ENCODE data around the gene SRGAP3. TPM values are rescaled to one million over a fixed set of nuclear protein-coding genes. Genes with fewer than 3 reads are reported as not detected.

The SRGAP3 gene
- total and polyA plus RNA-seq, 2 experiments from 2014 or later = 7.4 to 8.3 TPM

GRCh38 chr3:9251055-9251786 is 1.8 kb upstream of the SRGAP3 start:
- Histone ChIP-seq H3K27ac (no peak overlapping the region), H3K4me2 (no peak overlapping the region), H3K4me1 (ENCODE audit: insufficient read depth) (peaks cover 12% of the 10 kb centered on the region), H3K36me3 (replicated peaks; ENCODE audit: insufficient read depth, low read depth) (no peaks in the 10 kb centered on the region), H3K4me3 (no peak overlapping the region), H3K79me2 (peaks cover 2% of the 10 kb centered on the region), H2AFZ (no peak overlapping the region), H3K27me3 (no peaks in the 10 kb centered on the region), H3K9me3 (ENCODE audit: low read depth) (no peaks in the 10 kb centered on the region), H3K9me2 (replicated peaks; ENCODE audit: insufficient read depth) (no peaks in the 10 kb centered on the region), H4K20me1 (ENCODE audit: insufficient read depth, poor library complexity, severe bottlenecking) (no peaks in the 10 kb centered on the region)
- TF ChIP-seq, protein P1, sequence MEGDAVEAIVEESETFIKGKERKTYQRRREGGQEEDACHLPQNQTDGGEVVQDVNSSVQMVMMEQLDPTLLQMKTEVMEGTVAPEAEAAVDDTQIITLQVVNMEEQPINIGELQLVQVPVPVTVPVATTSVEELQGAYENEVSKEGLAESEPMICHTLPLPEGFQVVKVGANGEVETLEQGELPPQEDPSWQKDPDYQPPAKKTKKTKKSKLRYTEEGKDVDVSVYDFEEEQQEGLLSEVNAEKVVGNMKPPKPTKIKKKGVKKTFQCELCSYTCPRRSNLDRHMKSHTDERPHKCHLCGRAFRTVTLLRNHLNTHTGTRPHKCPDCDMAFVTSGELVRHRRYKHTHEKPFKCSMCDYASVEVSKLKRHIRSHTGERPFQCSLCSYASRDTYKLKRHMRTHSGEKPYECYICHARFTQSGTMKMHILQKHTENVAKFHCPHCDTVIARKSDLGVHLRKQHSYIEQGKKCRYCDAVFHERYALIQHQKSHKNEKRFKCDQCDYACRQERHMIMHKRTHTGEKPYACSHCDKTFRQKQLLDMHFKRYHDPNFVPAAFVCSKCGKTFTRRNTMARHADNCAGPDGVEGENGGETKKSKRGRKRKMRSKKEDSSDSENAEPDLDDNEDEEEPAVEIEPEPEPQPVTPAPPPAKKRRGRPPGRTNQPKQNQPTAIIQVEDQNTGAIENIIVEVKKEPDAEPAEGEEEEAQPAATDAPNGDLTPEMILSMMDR (IDR thresholded peaks at IDR 0.05; ENCODE audit: poor library complexity) = peak; percentile 12
- TF ChIP-seq EZH2phosphoT487 (IDR thresholded peaks at IDR 0.05; ENCODE audit: low read depth, severe bottlenecking, unreplicated experiment) = no peak
- no peak for DNase-seq (ENCODE audit: low spot score)
- 92% methylated on average over 10 of the region's 10 CpGs for WGBS (ENCODE audit: low lambda C conversion rate, missing lambda C conversion rate)

DNA sequence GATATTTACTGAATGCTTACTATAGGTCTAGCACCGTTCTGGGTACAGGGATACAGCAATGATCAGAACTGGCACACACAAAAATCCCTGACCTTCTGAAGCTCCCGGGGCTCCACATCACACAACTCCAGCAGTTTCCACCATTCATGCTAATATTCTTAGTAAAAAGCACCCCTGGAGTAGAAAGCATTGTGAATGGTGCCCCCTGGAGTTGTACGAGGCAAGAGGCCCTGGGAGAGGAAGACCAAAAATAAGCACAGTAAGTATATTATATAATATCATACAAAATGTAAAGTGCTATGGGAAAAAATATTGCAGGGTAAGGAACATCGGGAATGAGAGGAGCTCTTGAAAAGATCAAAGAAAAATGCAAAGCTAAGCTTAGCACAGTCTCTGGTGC is 790 bp upstream of the SRGAP3 start:
- Histone ChIP-seq H3K4me2 (peak overlapping the region; percentile 90), H2AFZ (no peak overlapping the region), H3K27me3 (no peaks in the 10 kb centered on the region), H3K4me1 (ENCODE audit: insufficient read depth) (peaks cover 12% of the 10 kb centered on the region), H3K79me2 (peaks cover 11% of the 10 kb centered on the region), H3K9me3 (ENCODE audit: low read depth) (no peaks in the 10 kb centered on the region), H3K36me3 (replicated peaks; ENCODE audit: insufficient read depth, low read depth) (no peaks in the 10 kb centered on the region), H4K20me1 (ENCODE audit: insufficient read depth, poor library complexity, severe bottlenecking) (no peaks in the 10 kb centered on the region), H3K27ac (peak overlapping the region; percentile 82), H3K4me3 (no peak overlapping the region), H3K9me2 (replicated peaks; ENCODE audit: insufficient read depth) (no peaks in the 10 kb centered on the region)
- 63% methylated on average over 4 of the region's 4 CpGs for WGBS (ENCODE audit: low lambda C conversion rate, missing lambda C conversion rate)
- no peak for DNase-seq (ENCODE audit: low spot score)
- TF ChIP-seq EZH2 (IDR thresholded peaks at IDR 0.05; ENCODE audit: borderline replicate concordance) = no peak
- TF ChIP-seq, protein P1 (IDR thresholded peaks at IDR 0.05; ENCODE audit: poor library complexity) = peak; percentile 34

DNA sequence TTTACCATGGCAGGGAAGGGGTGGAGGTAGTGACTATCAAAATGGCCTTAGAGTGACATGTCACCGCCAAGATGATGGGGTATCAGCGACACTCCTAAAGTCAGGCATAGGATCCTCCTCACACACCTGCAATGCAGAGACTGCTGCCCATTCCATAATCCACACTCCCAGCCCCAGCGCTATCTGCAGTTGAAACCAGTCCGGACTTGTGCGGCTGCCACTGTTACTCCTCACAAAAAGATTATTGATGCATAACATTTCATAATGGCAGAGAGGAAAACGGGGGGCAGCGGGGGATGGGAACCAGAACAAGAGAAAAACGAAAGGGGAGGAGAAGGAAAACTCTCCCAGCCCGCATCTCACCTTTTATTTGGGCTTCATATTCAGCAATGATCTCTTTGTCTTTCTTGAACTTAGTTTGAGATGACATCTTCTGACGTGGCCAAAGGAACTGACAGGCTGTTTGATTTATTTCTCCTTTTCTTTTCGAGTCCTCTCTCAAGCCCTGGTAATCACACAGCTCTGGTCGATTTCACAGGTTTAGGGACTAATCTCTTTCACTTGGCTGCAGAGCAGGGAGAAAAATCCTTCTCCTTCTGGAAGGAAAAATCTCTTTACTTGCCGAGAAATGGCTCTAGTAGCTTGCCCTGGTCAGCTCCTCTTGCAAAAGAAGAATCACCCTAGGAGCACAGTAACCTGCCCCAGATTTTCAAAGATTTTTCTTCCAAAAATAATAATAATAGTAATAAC is 749 bp downstream of the SRGAP3 start:
- no peaks in the 10 kb centered on the region for H4K20me1 ChIP-seq (ENCODE audit: insufficient read depth, poor library complexity, severe bottlenecking)
- 31% methylated on average over 13 of the region's 13 CpGs for WGBS (ENCODE audit: low lambda C conversion rate, missing lambda C conversion rate)
- H3K4me3 ChIP-seq = peak overlapping the region; percentile 77
- H3K9me2 ChIP-seq (replicated peaks; ENCODE audit: insufficient read depth) = no peaks in the 10 kb centered on the region
- H3K79me2 ChIP-seq = peaks cover 12% of the 10 kb centered on the region
- peak overlapping the region; percentile 81 for H2AFZ ChIP-seq
- no peaks in the 10 kb centered on the region for H3K9me3 ChIP-seq (ENCODE audit: low read depth)
- TF ChIP-seq EZH2 (IDR thresholded peaks at IDR 0.05; ENCODE audit: borderline replicate concordance) (no peak), EZH2phosphoT487 (IDR thresholded peaks at IDR 0.05; ENCODE audit: low read depth, severe bottlenecking, unreplicated experiment) (no peak)
- TF ChIP-seq, protein P1 (IDR thresholded peaks at IDR 0.05; ENCODE audit: poor library complexity) = no peak
- H3K27me3 ChIP-seq = no peaks in the 10 kb centered on the region
- no peaks in the 10 kb centered on the region for H3K36me3 ChIP-seq (replicated peaks; ENCODE audit: insufficient read depth, low read depth)
- no peak for DNase-seq (ENCODE audit: low spot score)
- H3K4me1 ChIP-seq (ENCODE audit: insufficient read depth) = peaks cover 12% of the 10 kb centered on the region
- peak overlapping the region; percentile 82 for H3K27ac ChIP-seq
- peak overlapping the region; percentile 90 for H3K4me2 ChIP-seq

Data from hepatocyte (in vitro differentiated cells).